Measurements from ENCODE around the gene LAMA3.

Gene LAMA3

GRCh38 chr18:23669202-23669766, 20.0 kb upstream of the LAMA3 start:
- no peak for DNase-seq

- no peak for DNase-seq
These were observed 19.3 kb upstream of the LAMA3 start for GRCh38 chr18:23669804-23670405.

GRCh38 chr18:23671564-23671963, 17.7 kb upstream of the LAMA3 start:
- no peak for DNase-seq

GRCh38 chr18:23673725-23674124, 15.5 kb upstream of the LAMA3 start:
- no peak for DNase-seq

- no peak for DNase-seq
These were observed 14.0 kb upstream of the LAMA3 start for GRCh38 chr18:23675236-23675635.

GRCh38 chr18:23675896-23676295, 13.4 kb upstream of the LAMA3 start:
- no peak for DNase-seq

GRCh38 chr18:23682045-23682444, 7.2 kb upstream of the LAMA3 start:
- DNase-seq = no peak

GRCh38 chr18:23682472-23682871, 6.8 kb upstream of the LAMA3 start:
- no peak for DNase-seq

GRCh38 chr18:23683155-23683554, 6.1 kb upstream of the LAMA3 start:
- no peak for DNase-seq

GRCh38 chr18:23683671-23684070, 5.6 kb upstream of the LAMA3 start:
- no peak for DNase-seq

- DNase-seq = no peak
These were observed 4.6 kb upstream of the LAMA3 start for GRCh38 chr18:23684515-23685197.

- no peak for DNase-seq
These were observed 725 bp upstream of the LAMA3 start for GRCh38 chr18:23688528-23688927.

- DNase-seq = no peak
These were observed 607 bp downstream of the LAMA3 start for GRCh38 chr18:23689616-23690504.

- DNase-seq = no peak
These were observed 1.3 kb downstream of the LAMA3 start for GRCh38 chr18:23690505-23691068.

- DNase-seq = no peak
These were observed 4.6 kb downstream of the LAMA3 start for GRCh38 chr18:23693846-23694245.

- DNase-seq = no peak
These were observed 5.6 kb downstream of the LAMA3 start for GRCh38 chr18:23694637-23695430.

GRCh38 chr18:23701017-23701416, 11.8 kb downstream of the LAMA3 start:
- no peak for DNase-seq

GRCh38 chr18:23701544-23702064, 12.4 kb downstream of the LAMA3 start:
- DNase-seq = no peak

- no peak for DNase-seq
These were observed 13.4 kb downstream of the LAMA3 start for GRCh38 chr18:23702606-23703005.

GRCh38 chr18:23703057-23703986, 14.1 kb downstream of the LAMA3 start:
- DNase-seq = no peak

- no peak for DNase-seq
These were observed 14.7 kb downstream of the LAMA3 start for GRCh38 chr18:23703987-23704384.
